ENCODE results near the gene BDKRB1.
"Not testable (repeated sequence)": the region's sequence is repeated elsewhere in the genome, so short reads cannot be mapped to it uniquely, and the experiment has no call there.

BDKRB1 gene

DNA sequence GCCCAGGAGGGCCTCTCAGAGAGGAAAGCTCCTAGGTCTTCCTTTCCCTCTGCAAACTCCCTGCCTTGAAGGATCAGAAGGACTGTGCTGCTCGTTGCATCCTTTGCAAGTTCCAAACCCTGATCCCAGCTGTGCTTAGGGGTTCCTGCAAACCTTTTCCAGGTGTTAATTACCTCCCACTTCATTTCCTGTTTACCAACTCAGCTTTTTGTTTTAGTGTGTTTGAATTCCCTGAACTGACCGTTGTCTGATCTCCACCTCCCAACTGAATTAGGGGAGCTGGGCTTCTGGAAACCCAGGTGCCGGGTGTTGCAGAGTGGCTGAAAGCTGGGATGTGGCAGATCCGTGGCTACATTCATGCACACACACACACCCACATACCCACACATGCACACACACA, 20.6 kb upstream of the BDKRB1 start:
- no peak for DNase-seq

- no peak for DNase-seq
These were observed 18.4 kb upstream of the BDKRB1 start for GRCh38 chr14:96237641-96238040.

- no peak for DNase-seq
These were observed 17.2 kb upstream of the BDKRB1 start for GRCh38 chr14:96238676-96239265.

DNA sequence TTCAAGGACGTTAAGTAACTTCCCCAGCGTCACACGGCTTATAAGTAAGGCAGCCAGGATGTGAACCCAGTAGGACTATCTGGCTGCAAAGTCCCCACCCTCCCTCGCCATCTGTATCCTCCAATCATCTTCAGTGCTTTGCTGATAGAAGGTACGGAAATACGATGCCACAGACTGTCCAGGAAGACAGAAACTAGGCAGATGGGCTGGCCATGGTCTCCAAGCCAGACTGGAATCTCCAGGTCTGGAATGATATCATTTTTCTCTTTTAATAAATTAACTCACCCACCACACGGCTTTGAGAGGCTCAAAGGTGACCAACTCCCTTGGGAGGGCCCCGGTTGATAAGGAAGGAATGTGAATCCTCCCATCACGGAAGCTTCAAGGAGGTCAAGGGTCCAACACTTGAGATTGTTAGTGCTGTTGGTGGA, 16.3 kb upstream of the BDKRB1 start:
- no peak for DNase-seq

GRCh38 chr14:96240641-96241040, 15.4 kb upstream of the BDKRB1 start:
- no peak for DNase-seq

DNA sequence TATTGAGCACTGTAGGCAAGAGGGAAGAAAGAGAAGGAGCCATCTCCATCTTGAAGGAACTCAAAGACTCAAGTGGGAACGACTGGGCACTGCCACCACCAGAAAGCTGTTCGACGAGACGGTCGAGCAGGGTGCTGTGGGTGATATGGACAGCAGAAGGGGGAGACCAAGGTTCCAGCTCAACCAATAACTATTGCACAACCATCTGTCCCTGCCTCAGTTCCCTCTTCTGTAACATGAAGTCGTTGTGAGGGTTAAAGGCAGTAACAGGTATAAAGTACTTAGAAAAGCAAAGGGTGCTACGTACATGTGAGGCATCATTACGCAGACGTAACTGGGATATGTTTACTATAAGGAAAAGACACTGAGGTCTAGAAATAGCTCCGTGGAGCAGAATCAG, 13.9 kb upstream of the BDKRB1 start:
- DNase-seq = no peak

- DNase-seq = no peak
These were observed 12.2 kb upstream of the BDKRB1 start for GRCh38 chr14:96243785-96244184.

DNA sequence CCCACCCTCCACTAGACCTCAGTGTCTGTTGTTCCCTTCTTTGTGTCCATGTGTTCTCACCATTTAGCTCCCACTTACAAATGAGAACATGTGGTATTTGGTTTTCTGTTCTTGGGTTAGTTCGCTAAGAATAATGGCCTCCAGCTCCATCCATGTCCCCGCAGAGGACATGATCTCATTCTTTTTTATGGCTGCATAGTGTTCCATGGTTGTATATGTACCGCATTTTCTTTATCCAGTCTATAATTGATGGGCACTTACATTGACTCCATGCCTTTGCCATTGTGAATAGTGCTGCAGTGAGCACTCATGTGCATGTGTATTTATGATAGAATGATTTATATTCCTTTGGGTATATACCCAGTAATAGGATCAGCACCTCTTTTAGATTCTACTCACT, 10.9 kb upstream of the BDKRB1 start:
- DNase-seq = not testable (repeated sequence)

DNA sequence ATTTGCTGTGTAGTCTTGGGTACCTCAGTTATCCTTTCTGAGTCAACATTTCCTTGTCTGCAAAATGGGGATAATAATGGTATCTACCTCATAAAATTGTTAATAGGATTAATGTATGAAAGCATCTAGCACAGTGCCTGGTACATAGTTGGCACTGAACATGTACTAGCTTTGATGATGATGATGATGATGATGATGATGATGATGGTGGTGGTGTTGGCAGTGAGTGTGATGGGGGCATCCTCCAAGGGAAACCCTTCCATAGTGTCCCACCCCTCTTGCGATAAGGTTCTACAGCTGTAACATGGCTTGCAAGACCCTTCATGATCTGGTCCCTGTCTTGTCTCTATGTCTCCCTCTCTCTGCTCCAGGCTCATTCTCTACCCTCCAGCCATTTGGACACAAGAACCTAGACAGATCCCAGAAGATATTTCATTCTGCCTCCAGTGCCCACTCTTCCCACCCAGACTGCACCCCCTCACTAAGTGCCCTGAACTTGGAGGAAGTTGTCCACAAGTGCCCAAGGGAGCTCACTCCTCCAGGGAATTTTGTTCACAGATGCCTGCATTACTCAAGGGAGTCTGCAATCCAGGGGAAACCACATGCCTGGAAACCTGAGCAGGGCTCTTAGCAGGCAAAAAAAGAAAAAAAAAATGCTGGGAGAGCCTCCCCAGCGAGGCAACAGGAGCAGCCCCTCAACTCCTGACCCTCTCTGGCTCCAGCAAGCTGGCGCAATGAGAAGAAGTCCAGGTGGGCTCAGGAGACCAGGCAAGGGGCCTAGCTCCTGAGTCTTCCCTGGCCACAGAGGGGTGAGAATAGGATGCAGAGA, 10.1 kb upstream of the BDKRB1 start:
- no peak for DNase-seq

- DNase-seq = no peak
These were observed 9.5 kb upstream of the BDKRB1 start for GRCh38 chr14:96246539-96246847.

DNA sequence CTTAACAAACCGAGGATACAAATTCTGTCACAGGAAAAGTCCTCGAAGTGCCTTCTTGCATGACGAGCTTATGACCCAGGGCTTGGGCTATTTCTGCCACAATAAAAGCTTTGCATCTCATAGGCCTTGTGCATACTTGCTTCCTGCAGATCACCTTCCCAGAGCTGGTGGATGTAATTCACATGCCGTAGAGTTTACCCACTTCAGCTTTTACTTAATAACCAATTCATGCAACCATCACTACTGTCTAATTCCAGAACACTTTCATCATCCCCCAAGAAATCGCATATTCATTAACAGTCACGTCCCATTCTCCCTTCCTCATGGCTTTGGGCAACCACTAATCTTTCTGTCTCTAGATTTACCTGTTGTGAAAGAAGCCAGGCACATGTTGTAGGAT, 9.0 kb upstream of the BDKRB1 start:
- no peak for DNase-seq

DNA sequence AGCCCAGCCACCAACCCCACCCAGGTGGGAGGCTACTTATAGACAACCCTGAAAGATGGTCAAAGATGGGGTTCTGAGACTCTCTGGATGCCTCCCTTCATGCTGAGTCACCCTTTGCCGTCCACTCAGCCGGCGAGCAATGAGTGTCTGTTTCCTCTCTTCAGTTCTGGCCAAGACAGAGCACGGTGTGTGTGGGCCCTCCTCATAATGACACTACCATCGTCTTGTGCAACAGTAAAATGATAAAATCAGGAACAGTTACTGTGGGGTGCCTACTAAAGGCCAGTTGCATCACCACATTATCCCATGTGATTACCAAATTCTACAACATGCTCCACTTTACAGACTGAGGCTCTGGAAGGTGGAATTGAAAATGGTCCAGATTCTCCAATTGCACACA, 7.0 kb upstream of the BDKRB1 start:
- no peak for DNase-seq

GRCh38 chr14:96250485-96250884, 5.5 kb upstream of the BDKRB1 start:
- no peak for DNase-seq

GRCh38 chr14:96251656-96252155, 4.3 kb upstream of the BDKRB1 start:
- no peak for DNase-seq

DNA sequence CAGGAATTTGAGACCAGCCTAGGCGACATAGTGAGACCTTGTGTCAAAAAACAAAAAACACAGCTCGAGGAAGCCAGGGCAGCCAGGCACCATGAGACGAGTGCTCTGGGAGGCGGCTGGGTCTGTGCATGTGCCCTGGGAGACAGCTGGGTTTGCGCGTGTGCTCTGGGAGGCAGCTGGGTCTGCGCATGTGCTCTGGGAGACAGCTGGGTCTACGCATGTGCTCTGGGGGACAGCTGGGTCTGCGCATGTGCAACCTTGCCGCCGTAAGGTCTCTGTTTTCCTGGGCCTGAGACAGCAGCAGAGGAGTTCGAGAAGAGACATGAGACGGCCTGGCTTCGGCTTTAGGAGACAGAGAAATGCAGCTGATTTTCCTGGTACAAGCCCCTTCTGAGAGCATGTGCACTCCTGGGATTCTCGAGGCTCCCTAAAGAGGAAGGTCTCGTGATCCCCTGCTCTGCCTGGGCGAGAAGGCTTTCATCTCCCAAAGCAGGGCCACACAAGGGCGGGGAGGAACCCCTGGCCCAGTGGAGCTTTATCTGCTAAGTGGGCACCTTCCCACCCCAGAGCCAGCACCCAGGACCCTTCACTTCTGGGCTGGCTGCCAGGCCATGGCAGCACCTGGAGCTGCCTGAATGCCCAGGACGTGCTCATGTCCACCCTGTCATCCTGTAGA, 3.5 kb upstream of the BDKRB1 start:
- no peak for DNase-seq

DNA sequence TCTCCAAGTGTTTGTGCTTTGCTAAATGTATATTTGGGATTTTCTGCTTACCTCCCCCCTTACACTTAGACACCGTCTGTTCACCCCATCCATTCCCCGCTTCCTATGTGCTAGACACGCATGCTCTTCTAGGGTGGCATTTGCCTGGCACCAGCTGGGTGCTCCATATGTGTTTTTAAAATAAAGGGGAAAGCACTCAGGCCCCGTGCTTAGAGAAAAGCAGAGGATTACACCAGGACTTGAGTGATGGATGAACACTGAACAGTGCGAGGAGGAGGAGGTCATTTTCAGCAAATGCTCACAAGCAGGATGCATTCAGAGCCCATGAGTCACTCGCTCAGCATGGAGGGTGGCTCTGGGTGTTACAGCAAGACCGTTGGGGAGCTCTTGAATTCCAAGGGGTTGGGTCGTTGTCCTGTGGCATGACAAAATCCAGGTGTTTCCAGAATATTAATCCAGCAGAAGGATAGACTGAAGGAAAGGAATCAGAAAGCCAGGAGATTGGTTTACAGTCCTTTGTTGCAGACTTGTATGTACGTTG, 2.9 kb upstream of the BDKRB1 start:
- DNase-seq = no peak

- DNase-seq = no peak
These were observed 1.3 kb upstream of the BDKRB1 start for GRCh38 chr14:96254687-96255086.

DNA sequence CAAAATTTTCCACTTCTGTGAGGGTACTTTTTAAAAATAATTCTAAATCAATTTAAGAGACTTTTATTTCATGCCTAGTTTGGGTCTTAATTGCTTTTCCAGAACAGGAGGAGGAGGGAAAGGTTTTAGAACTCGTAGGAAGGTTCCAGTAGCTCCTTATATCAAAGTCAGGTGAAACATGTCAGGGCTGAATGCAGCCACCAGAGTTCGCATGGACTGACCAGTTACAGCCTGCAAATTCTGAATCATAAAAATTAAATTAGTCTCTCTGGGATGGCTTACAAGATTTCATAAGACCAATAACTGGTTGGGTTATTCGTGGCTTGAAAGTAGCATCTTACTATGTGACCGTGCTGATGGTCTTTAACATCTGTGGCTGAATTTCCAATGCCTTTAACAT, 397 bp downstream of the BDKRB1 start:
- no peak for DNase-seq

DNA sequence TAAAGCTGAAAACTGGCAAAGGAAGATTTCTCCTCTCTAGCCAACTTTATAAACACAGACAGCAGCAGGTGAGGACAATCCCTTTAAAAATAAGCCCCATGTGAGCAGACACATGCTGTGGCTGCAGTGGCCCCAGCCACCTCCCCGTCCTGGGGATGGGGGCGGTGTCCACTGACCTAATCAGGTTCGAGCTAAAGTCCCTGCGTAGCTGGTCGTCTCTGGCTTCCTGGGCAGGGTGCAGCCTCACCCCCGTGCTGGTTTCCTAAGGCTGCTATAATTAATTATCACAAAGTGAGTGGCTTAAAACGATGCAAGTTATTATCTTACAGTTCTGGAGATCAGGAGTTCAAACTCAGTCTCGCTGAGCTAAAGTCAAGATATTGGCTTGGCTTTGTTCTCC, 1.0 kb downstream of the BDKRB1 start:
- DNase-seq = no peak

- no peak for DNase-seq
These were observed 1.9 kb downstream of the BDKRB1 start for GRCh38 chr14:96257900-96258299.

DNA sequence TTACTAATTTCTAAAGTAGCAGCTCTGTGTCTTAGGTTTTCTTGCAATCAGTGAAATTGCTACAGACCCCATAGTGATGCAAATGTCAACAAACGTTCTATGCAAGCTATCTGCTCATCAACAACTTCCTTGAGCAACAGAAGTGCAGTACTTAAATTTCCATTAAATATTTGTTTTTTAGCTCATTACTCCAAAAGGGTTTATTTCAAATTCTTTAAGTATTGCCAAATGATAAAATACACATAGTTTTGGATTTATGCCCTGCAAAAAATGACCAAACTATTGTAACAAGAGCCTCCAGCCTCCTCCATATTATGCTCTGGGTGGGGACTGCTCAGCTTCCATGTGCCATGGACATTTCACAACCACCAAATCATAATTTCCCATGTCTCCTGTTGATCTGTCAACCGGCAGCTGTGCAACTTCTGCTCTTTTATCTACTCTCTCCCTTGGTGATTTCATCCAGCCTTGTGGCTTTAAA, 4.4 kb downstream of the BDKRB1 start:
- no peak for DNase-seq

DNA sequence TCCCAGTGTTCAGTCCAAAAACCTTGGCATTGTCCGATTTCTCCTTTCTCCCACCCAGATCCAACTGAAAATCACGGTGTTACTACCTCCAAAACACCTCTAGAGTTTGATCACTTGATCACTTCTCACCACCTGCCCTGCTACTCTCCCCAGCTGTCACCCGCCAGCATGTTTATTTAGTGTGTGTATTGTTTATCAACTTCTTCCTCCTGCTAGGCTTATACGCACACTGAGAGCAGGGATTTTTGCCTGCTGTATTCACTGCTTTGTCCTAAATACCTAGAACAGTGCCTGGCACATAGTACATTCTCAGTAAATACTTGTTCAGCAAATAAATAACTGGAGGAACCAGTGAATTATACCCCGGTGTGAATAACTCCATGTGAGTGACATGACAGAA, 5.0 kb downstream of the BDKRB1 start:
- no peak for DNase-seq

- no peak for DNase-seq
These were observed 6.0 kb downstream of the BDKRB1 start for GRCh38 chr14:96261772-96262655.
